ENCODE measurements around the gene ZNF787.
A peak's percentile ranks its signal among the peaks of the same experiment; 100 is the strongest.

Gene ZNF787

DNA sequence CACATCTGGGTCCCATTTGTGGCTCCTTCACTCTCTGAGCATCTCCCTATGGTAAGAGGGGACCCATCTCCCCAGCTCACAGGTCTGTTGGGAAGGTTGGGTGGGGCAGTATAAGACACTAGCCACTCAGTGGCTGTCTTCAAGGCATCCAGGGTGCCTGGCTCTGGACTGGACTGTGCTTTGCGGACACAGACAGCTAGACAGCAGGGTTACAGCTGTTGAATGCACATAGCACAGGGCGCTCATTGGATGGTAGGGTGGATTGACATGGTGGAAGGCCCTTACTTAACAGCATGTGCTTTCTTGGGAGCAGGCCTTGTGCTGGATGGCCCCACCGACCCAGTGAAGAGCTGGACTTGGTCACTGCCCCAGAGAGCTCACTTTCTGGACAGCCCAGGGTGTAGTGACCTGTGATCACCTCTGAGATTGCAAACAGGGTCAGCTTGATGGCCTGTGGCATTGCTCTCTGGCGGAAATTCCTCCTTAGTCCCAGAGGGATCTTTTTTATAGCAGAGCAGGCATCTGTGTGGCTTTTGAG is 21.9 kb upstream of the ZNF787 start:
- DNase-seq, result no peak

DNA sequence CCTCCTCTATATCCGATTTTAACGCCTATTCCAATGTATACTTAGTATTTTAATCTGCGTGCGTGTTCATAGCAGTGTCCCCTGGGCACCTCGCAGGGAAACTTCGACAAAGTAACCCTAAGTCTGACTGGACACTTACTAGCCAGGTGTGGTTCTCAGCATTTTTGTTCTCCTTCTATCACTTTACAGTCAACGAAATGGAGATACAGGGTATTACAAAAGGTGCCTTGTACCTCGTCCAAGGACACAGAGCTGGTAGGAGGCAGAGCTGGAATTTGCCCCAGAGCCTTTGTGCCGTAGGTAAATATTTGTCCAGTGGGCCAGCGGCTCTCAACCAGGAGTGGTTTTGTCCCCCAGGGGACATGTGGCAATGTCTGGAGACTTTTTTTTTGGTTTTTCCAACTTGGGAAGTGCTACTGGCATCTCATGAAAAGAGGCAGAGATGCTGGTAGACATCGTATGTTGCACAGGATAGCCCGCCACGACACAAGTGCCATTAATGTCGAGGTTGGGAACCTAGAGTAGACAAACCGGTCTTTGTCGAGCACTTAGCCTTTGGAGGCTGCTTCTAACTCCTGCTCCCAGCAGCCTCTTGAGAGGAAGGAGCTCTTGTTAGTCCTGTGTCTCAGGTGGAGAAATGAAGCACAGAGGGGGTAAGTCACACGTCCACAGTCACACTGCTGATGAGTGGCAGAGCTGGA is 21.1 kb upstream of the ZNF787 start:
- DNase-seq, result no peak

DNA sequence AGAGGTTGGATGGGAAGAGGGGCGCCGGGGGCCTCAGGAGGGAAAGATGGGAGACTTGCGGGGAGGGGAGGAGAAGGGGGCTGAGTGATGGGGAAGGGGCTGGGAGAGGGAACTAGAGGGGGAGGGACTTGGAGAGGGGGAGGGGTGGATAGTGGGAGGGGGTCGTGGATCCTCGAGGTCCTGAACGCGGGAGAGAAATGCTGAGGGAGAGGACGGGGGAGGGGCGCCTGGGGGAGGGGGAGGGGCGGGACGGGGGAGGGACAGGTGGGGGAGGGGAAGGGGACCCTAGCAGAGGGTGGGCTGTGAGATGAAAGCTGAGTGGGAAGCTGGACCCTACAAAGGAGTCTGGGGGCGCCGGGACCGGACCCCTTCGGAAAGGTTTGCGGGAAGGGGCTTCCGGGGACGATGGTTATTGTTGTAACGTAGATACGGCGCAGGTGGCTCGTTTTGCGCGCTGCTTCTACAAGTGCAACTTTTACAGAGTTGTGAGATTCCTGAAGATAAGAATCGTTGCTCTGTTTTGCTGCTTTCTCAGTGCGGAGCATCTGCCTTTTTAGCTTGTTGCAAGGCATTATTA is 20.4 kb upstream of the ZNF787 start:
- DNase-seq, result no peak

DNA sequence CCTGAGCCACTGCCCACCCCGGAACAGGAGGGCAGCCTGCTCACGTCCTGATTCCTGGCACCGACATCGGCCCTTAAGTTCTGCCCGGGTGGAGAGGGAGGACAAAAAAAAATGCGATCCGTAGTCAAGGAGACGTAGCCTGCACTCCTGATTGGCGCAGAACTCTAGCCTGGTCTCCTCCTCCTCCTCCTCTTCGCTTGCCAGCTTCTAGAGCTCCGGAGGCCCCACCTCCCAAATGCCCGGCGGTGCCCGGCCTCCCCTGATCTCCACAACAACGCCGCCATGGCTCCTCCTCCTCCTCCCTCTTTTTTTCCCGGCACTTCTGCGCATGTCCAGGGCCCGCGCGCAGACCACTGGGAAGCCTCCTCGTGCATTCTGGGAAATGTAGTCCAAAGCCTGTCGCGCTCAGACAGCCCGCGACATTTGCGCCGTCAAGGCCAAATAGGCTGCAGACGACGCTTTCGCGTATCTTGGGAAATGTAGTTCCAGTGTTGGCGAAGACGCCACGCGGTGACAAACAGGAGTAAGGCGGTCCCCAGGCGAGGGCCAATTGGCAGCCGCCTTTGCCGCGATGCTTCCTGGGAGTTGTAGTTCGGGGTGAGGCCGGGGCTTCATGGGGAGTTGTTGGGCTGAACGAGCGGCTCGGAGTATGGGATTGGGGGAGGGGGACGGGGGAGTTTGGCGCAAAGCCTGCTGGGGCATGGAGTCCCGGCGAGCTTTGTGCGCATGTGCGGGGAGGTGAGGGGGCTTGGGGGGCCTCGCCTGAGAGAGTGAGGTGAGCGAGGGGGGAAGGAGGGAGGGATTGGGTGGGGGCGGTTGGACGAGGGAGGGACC is 19.7 kb upstream of the ZNF787 start, which contains the start of gene ZNF444:
ZNF444 (plus strand) TSS at position 705 of the 834 bp plus-strand sequence. CDS start 5,625 bp downstream, outside the sequence.
- DNase-seq, result peak; percentile 92

DNA sequence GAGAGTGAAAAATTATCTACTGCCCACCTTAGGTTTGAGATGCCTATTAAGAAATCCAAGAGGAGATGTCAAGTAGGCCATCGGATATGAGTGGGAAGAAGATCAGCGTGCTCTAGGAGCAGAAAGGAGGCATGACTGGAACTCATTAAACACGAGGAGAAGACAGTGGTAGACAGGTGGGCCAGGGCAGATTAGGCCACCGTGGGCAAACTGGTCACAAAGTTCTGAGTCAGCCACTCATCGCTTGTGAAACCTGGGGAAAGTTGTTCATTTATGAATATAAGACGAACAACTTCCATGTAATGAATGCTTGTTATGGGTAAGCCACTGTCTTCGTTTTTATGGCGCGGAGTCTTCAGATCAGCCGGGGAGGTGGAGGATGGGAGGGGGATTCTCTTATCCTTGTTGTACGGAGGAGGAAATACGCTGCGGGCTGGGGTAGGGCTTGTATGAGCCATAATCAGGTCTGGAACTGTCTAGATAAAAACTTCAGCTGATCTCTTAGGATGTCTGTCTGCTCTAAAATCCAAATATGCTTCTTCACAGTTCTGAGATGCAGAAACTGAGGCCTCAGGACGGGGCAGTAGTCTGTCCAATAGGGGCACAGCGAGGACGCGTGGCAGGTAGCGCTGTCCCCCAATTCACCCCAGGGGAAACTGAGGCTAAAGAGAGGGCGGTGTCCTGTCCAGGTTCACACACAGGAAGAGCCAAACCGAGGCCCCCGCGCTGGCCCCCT is 18.9 kb upstream of the ZNF787 start:
- no peak for DNase-seq

DNA sequence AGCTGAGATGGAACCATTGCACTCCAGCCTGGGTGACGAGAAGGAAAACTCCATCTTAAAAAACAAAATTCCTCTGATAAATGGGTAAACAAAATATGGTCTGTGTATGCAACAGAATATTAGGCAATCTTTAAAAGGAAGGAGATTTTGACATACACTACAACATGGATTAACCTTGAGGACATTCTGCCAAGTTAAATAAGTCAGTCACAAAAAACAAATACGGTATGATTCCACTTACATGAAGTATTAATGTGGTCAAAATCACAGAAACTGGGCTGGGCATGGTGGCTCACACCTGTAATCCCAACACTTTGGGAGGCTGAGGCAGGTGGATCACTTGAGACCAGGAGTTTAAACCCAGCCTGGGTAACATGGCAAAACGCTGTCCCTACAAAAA is 17.0 kb upstream of the ZNF787 start:
- no peak for DNase-seq

DNA sequence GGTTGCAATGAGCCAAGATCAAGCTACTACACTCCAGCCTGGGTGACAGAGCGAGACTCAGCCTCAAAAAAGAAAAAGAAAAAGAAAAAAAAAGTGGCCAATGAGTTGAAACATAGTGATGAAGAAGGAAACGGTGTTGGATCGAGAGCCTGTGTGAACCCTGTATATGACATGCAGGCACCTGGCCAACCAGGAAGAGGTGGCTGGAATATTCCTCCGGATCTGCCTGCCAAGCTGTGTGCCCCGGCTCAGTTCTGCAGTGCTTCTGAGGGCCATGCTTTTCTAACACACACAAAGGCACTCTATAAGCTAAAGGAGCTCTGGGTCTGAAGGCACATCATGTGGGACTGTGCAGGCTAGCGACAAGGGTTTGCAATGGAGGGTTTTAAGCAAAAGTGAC is 16.3 kb upstream of the ZNF787 start:
- no peak for DNase-seq

DNA sequence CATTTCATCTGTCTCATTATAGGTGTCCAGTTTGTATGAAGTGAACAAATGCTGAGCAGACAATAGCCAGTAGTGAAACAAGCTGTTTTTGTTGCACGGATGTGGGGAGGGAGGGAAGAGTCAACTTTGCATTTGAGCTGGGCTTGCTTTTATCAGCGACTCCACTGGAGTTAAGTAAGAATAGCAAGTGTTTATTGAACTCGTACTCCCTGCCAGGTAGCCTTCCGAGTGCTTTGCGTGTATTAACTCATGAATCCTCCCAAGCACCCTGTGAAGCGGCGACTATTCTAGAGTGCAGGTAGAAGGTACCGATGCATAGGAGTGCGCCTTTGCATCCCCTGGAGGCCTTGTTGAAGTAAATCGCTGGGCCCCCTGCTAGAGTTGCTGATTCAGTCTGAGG is 15.3 kb upstream of the ZNF787 start:
- DNase-seq, result no peak

DNA sequence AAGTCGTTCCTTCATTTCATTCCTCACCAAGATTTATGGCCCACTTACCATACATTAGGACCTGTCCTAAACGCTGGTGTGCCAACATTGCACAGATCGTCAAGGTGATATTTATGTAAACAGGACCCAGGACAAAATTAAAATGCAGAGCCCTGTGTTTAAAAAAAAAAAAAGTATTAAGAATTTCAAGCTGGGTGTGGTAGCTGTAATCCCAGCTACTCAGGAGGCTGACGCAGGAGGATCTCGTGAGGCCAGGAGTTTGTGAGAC is 13.5 kb upstream of the ZNF787 start:
- no peak for DNase-seq

DNA sequence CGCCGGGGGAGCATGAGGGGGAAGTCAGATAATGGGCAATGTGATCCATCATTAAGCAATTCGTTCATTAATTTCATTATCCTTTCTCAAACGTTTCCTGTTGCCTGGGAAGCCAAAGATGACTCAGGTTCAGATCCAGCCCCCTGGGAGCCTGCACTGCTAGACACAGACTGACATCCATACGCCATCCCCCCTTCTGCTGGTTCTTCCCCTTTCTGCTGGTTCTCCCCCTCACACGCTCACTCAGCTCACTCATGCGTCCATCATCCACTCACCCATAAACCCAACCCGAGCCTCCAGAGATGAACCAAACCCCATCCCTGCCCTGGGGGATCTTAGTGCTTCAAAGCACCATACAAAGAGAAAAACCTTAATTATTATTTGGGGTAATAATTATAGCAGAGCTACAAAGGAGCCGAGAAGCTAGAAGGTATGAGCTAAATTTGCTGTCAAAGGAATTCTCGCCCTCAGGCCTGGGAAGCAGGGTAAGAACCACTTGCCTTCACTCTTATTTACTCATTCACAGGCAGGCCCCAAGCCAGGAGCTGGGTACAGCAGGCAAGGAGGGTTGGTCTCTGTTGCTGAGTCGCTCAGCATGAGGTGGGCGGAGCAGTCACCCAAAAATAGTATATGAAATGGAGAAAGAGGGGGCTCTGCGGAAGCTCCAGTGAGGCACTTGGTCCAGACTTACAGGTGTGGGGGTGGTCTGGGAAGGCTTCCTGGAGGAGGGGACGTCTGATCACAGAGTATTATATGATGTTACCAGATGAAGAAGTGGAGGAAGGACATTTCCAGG is 13.0 kb upstream of the ZNF787 start:
- no peak for DNase-seq

DNA sequence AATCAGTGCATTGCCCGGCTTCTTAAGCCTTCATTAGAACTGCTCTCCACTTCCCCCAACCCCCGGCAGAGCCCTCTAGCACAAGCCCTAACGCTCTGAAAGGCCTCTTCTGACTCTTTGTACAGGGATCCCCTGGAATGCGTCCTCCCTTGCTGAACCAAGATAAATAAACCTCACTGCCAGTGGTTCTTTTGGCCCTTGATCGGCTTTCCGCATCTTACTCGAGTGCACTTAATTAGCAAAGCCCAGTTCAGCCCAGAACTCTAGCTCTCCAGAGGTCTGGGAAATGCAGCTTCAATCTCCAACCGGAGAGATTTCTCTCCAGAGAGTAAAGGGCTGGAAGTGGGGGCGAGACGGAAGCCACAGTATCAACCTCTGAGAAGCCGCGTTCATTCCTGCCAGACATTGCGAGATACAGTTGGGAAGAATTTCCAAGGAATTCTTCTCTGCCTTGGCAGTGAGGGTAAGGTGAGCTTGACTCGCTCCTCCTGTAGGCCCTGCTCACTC is 11.3 kb upstream of the ZNF787 start:
- no peak for DNase-seq

DNA sequence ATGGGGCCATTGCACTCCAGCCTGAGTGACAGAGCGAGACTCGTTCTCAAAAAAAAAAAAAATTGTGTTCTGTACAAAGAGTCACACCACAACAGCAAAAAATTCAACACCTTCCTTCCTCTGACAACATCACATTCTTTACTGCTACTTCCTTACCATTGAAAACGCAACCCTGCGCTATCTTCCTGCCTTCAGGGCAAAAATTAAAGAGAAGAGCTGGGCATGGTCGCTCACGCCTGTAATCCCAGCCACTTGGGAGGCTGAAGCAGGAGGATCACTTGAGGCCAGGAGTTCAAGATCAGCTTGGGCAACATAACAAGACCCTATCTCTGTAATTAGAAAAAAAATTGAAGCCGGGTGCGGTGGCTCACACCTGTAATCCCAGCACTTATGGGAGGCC is 10.6 kb upstream of the ZNF787 start:
- no peak for DNase-seq

DNA sequence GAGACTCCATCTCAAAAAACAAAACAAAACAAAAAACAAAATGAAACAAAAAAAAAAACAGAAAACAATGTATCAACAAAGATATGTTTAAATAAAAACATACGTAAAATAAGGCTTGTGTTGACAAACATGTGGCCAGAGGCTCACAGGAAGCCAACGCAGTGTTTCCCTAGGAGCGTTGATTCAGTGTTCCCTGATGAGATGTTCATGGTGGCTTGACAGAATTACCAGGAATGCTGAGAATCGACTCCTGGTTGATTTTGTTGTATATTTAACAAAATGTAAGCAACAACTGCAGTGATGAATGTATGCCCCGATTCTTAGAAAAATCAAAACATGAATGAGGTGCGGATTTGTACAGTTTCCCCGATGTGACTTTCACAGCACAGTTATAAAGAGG is 8.9 kb upstream of the ZNF787 start:
- DNase-seq, result no peak

DNA sequence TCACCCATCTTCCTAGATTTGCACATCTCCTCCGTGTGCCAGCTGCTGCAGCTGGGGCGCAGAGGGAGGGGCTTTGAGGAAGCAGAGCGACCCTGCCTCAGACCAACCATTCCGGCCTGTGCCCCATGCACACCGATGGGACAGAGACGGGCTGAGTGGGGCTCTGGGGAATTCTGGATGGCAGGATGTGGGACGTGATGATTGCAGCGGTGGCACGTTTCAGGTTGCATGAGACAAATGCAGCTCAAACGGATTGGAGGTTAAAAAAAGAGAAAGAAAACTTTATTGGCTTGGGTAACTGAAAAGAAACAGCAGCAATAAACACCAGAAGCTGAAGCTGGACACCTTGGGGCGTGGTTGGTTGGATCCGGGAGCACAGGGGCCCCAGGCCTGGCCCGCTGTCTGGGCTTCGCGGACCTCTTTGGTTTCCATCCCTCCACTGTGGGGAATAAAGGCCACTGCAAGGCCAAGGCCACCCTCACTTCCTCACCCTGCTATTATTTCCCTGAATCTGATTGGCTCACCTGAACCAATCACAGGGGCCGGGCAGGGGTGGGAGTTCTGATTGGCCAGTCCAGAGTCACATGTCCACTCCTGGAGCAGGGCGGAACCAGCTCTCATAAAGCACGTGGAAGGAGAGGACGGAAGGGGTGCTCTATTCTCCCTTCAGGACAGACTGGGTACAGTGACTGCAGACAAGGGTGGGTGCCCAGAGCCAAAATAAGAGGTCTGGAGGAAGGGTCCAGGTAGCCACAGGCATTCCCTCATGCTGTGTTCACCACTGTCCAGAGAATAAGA is 6.1 kb upstream of the ZNF787 start:
- no peak for DNase-seq

DNA sequence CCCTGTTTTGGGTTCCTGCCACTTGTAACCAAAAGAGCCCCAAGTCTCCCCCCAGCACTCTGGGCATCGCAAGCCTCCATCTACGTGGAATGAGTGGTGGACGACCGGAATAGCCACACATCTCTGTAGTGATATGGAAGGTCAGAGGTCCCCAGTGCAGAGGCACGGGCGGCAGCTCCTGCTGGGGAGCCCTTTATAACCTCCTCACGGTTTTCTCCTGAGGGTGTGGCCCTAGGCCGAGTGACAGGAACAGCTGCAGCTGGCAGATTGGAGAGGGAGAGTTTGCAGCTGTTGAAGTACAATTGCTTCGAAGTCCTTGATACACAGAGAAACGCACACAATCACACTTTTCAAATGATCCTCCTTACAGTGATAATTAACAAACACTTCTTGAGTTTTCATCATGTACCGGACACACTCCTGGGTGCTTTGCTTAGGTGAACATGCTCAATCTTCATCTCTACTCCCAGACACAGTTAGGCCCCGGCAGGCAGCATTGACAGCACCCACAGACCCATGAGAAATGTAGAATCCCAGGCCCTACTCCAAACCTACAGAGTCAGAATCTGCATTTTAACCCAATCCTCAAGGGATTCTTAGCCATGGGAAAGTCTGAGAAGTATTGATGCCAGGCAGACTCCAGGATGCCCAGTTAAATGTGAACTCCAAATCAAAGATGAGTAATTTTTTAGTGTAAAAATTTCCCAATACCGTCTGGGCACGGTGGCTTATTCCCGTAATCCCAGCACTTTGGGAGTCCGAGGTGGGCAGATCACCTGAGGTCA is 4.9 kb upstream of the ZNF787 start:
- no peak for DNase-seq

DNA sequence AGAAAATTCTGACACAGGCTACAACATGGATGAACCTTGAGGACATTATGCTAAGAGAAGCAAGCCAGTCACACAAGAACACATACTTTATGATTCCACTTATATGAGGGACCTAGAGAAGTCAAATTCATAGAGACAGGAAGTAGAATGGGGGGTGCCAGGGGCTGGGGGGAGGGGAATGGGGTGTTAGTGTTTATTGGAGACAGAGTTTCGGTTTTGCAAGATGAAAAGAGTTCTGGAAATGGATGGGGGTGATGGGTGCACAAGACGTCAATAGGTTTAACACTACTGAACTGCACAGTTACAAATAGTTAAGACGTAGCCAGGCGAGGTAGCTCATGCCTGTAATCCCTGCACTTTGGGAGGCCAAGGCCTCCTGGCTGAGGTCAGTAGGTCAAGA is 3.5 kb upstream of the ZNF787 start:
- DNase-seq, result no peak

DNA sequence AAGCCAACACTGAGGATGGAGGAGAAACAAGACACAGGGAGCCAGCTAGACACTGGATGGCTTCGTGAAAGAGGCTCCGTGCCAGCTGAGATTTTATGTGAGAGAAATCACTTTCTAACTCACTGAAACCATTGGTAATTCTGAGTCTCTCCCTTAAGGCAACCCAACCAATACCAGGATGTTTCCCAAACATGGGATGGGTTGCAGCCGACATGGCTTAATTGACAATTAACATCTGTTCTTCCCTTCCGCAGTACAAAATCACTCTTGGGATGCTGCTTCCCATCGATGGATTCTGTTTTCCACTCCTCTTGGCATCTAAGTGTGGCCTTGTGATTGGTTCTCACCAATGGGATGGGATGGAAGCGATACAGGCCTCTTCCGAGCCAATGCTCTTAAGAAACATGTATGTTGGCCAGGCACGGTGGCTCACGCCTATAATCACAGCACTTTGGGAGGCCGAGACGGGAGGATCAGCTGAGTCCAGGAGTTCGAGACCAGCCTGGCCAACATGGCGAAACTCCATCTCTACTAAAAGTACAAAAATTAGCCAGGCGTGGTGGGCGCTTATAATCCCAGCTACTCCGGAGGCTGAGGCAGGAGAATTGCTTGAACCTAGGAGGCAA is 2.3 kb upstream of the ZNF787 start:
- no peak for DNase-seq

DNA sequence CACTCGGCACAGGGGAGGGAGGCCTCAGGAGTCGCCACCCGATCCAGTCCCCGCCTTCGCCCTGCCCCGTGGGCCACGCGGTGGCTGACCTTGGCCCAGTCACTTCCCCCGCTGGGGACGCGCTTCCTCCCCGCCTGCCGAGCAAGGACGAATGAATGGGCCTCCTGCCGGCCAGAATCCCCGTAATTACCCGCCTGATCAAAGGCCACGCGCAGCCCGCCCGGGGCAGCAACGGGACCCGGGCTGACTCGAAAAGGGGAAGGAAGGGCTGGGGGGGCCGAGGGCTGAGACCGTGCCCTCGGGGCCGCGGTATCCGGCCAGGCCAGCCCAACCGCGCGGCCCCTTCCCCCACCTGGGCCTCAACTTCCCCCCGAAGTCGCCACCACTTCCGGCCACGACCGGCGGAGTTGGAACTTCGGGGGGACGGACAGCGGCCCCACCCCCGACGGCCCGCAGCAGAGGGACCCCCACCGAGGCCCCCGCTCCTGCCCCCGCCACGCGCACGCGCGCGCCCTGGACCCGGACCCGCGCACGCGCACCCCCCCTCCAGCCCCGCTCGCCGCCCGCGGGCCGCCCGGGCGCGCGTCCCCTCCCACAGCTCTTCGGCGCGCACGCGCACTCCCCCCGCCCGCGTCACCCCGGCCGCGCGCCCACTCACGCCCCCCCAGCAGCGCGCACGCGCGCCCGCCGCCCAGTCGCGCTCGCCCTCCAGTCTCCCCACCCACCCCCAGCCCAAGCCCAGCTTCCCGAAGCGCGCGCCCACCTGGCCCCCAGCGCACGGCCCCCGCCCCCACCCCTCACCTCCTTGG is 520 bp downstream of the ZNF787 start:
- no peak for DNase-seq

DNA sequence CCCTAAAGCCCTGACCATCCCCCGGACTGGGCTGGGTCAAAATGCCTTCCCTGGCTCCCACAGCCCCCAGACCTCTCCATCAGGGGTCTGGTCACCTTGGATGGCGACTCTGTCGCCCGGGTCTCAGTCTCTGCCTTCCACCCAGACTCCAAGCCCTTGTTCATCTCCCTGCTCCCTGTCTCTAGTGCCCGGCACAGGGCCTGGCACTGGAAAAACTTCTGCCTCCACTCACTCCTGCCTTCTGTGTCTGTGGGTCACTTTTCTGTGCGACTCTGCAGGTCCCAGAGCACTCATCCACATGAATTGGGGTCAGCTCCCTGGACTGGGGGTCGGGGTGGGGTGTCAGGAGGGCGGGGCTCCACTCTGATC is 1.1 kb downstream of the ZNF787 start:
- DNase-seq, result no peak
